Measurements from ENCODE around the gene TIAM2. TPM values are rescaled to one million over a fixed set of nuclear protein-coding genes. Genes with fewer than 3 reads are reported as not detected.
A peak's percentile ranks its signal among the peaks of the same experiment; 100 is the strongest.

TIAM2 gene
- polyA plus RNA-seq, 3 donors, result 18.0 to 21.5 (median 18.1) TPM

- DNase-seq (ENCODE audit: extremely low read depth in 1 of 11, low read depth in 9 of 11, low spot score in 4 of 11), result no peak
Observed at GRCh38 chr6:155042983-155043382, 47.9 kb downstream of the TIAM2 start.

- no peak for DNase-seq (ENCODE audit: extremely low read depth in 1 of 11, low read depth in 9 of 11, low spot score in 4 of 11)
Observed at GRCh38 chr6:155045561-155046404, 50.7 kb downstream of the TIAM2 start.

- no peak for DNase-seq (ENCODE audit: extremely low read depth in 1 of 11, low read depth in 9 of 11, low spot score in 4 of 11)
Observed at GRCh38 chr6:155047523-155047922, 52.4 kb downstream of the TIAM2 start.

GRCh38 chr6:155050311-155050710 lies 55.2 kb downstream of the TIAM2 start:
- DNase-seq (ENCODE audit: extremely low read depth in 1 of 11, low read depth in 9 of 11, low spot score in 4 of 11), result no peak

- DNase-seq (ENCODE audit: extremely low read depth in 1 of 11, low read depth in 9 of 11, low spot score in 4 of 11), result no peak
Observed at GRCh38 chr6:155054491-155055250, 59.6 kb downstream of the TIAM2 start.

- DNase-seq (ENCODE audit: extremely low read depth in 1 of 11, low read depth in 9 of 11, low spot score in 4 of 11), result no peak
Observed at GRCh38 chr6:155055729-155056128, 60.6 kb downstream of the TIAM2 start.

GRCh38 chr6:155056756-155057155 lies 61.6 kb downstream of the TIAM2 start:
- no peak for DNase-seq (ENCODE audit: extremely low read depth in 1 of 11, low read depth in 9 of 11, low spot score in 4 of 11)

- no peak for DNase-seq (ENCODE audit: extremely low read depth in 1 of 11, low read depth in 9 of 11, low spot score in 4 of 11)
Observed at GRCh38 chr6:155061381-155061780, 66.3 kb downstream of the TIAM2 start.

- DNase-seq (ENCODE audit: extremely low read depth in 1 of 11, low read depth in 9 of 11, low spot score in 4 of 11), result no peak
Observed at GRCh38 chr6:155062866-155063341, 67.8 kb downstream of the TIAM2 start.

GRCh38 chr6:155064303-155064702 lies 69.2 kb downstream of the TIAM2 start:
- no peak for DNase-seq (ENCODE audit: extremely low read depth in 1 of 11, low read depth in 9 of 11, low spot score in 4 of 11)

GRCh38 chr6:155066361-155066760 lies 71.2 kb downstream of the TIAM2 start:
- peak; percentile 17 to 51 (median 30) for DNase-seq (ENCODE audit: extremely low read depth in 1 of 11, low read depth in 9 of 11, low spot score in 4 of 11)

GRCh38 chr6:155066921-155067680 lies 72.0 kb downstream of the TIAM2 start:
- no peak for DNase-seq (ENCODE audit: extremely low read depth in 1 of 11, low read depth in 9 of 11, low spot score in 4 of 11)

GRCh38 chr6:155067956-155068615 lies 73.0 kb downstream of the TIAM2 start:
- DNase-seq (ENCODE audit: extremely low read depth in 1 of 11, low read depth in 9 of 11, low spot score in 4 of 11), result no peak

- no peak for DNase-seq (ENCODE audit: extremely low read depth in 1 of 11, low read depth in 9 of 11, low spot score in 4 of 11)
Observed at GRCh38 chr6:155069543-155069942, 74.4 kb downstream of the TIAM2 start.

- DNase-seq (ENCODE audit: extremely low read depth in 1 of 11, low read depth in 9 of 11, low spot score in 4 of 11), result no peak
Observed at GRCh38 chr6:155075930-155076695, 81.0 kb downstream of the TIAM2 start.

- DNase-seq (ENCODE audit: extremely low read depth in 1 of 11, low read depth in 9 of 11, low spot score in 4 of 11), result no peak
Observed at GRCh38 chr6:155077331-155077730, 82.2 kb downstream of the TIAM2 start.

- no peak for DNase-seq (ENCODE audit: extremely low read depth in 1 of 11, low read depth in 9 of 11, low spot score in 4 of 11)
Observed at GRCh38 chr6:155077784-155078183, 82.7 kb downstream of the TIAM2 start.

- no peak for DNase-seq (ENCODE audit: extremely low read depth in 1 of 11, low read depth in 9 of 11, low spot score in 4 of 11)
Observed at GRCh38 chr6:155078331-155078745, 83.2 kb downstream of the TIAM2 start.

All from renal cortex interstitium (tissue), 11 donors.